K562 (cell line): Measurements from ENCODE around the gene RIPOR2. TPM values are rescaled to one million over a fixed set of nuclear protein-coding genes. Genes with fewer than 3 reads are reported as not detected.

ENCODE experiments used
- BACH1 ChIP-seq: fragments of 200-800 bp; sonication (Bioruptor generic); IDR thresholded peaks from 2 replicates; pipeline ENCODE4 v1.6.1; 2016; ENCODE audit warnings: missing genetic modification characterization, missing compliant biosample characterization
- CC2D1A ChIP-seq: fragments of 450-650 bp; IDR thresholded peaks from 2 replicates; pipeline ENCODE4 v1.6.1; 2017; ENCODE audit warnings: mild to moderate bottlenecking
- ELF1 ChIP-seq: fragments of 200-800 bp; sonication (Bioruptor generic); IDR thresholded peaks from 2 replicates; pipeline ENCODE4 v1.6.1; 2016; ENCODE audit warnings: missing genetic modification characterization, missing compliant biosample characterization
- ESRRA ChIP-seq: fragments of 450-650 bp; IDR thresholded peaks from 2 replicates; pipeline ENCODE4 v1.6.1; 2014; ENCODE audit warnings: low read depth, mild to moderate bottlenecking, moderate library complexity, borderline replicate concordance
- HNRNPH1 ChIP-seq: fragments of 200-400 bp; formaldehyde crosslinking; optimal IDR thresholded peaks from 2 replicates; pipeline ENCODE3; 2017; ENCODE audit warnings: low read depth, mild to moderate bottlenecking, low read length, moderate library complexity
- HNRNPL ChIP-seq: fragments of 200-400 bp; formaldehyde crosslinking; IDR thresholded peaks from 2 replicates; pipeline ENCODE4 v1.6.1; 2017; ENCODE audit warnings: low read depth, mild to moderate bottlenecking, low read length
- MAFF ChIP-seq: IDR thresholded peaks from 2 replicates; pipeline ENCODE4 v1.6.1; 2012; ENCODE audit warnings: low read length, improper control_type of control experiment
- MAFG ChIP-seq: fragments of 450-650 bp; conservative IDR thresholded peaks from 2 replicates; pipeline ENCODE4 v1.6.1; 2016; ENCODE audit warnings: missing genetic modification characterization, missing compliant biosample characterization
- MAFK ChIP-seq: IDR thresholded peaks from 2 replicates; pipeline ENCODE4 v1.6.1; 2011; ENCODE audit warnings: low read length, improper control_type of control experiment
- NFE2 ChIP-seq: IDR thresholded peaks from 2 replicates; pipeline ENCODE4 v1.6.1; 2014; ENCODE audit warnings: antibody characterized with exemption, low read depth
- NFIX ChIP-seq: fragments of 250-450 bp; sonication (Bioruptor Pico); IDR thresholded peaks from 2 replicates; pipeline ENCODE4 v1.4.0; 2020; ENCODE audit warnings: low read depth, mild to moderate bottlenecking, moderate library complexity
- PATZ1 ChIP-seq: fragments of 250-450 bp; sonication (Bioruptor Pico); IDR thresholded peaks from 2 replicates; pipeline ENCODE4 v1.5.0; 2020; ENCODE audit warnings: mild to moderate bottlenecking, borderline replicate concordance
- SAFB ChIP-seq: fragments of 200-400 bp; formaldehyde crosslinking; IDR thresholded peaks from 2 replicates; pipeline ENCODE4 v1.6.1; 2017; ENCODE audit warnings: low read depth, low read length, borderline replicate concordance
- SMARCA4 ChIP-seq: fragments of 450-650 bp; IDR thresholded peaks from 2 replicates; pipeline ENCODE4 v1.6.1; 2016
- SREBF1 ChIP-seq: fragments of 150-350 bp; IDR thresholded peaks from 2 replicates; pipeline ENCODE4 v1.6.1; 2014; ENCODE audit warnings: antibody characterized with exemption, low read depth, low read length, borderline replicate concordance
- TAF9B ChIP-seq: fragments of 450-650 bp; IDR thresholded peaks from 2 replicates; pipeline ENCODE4 v1.6.1; 2018; ENCODE audit warnings: mild to moderate bottlenecking; ENCODE audit not compliant: partially characterized antibody
- TBP ChIP-seq: optimal IDR thresholded peaks from 2 replicates; pipeline ENCODE3; 2011; ENCODE audit warnings: low read depth, low read length, improper control_type of control experiment
- ZFPM2 ChIP-seq: fragments of 250-450 bp; sonication (Bioruptor Pico); IDR thresholded peaks from 2 replicates; pipeline ENCODE4 v1.5.1; 2022; ENCODE audit warnings: mild to moderate bottlenecking
- ZNF253 ChIP-seq: fragments of 250-450 bp; sonication (Bioruptor Pico); conservative IDR thresholded peaks from 2 replicates; pipeline ENCODE4 v1.6.1; 2021; ENCODE audit warnings: mild to moderate bottlenecking
- ZNF316 ChIP-seq: fragments of 450-650 bp; IDR thresholded peaks from 2 replicates; pipeline ENCODE4 v1.6.1; 2016
- ZNF589 ChIP-seq: fragments of 200-800 bp; sonication (Bioruptor generic); IDR thresholded peaks from 2 replicates; pipeline ENCODE4 v1.6.1; 2016; ENCODE audit warnings: low read depth, missing genetic modification characterization, missing compliant biosample characterization
- polyA plus RNA-seq, 8 experiments: library from polyadenylated mRNA; depleted of rRNA in 4 of 8; stranded (reverse) in 5 of 8; unstranded in 3 of 8; fragments of >200 nt; fragmentation: Nextera tagmentation in 2 of 8; fragmentation: Illumina TruSeq in 1 of 8; extraction: Ambion mirVana in 2 of 8; extraction: Trizol in 1 of 8; gene quantifications; 2 replicates each; pipeline versions ENCODE4 v1.2.1 to v1.2.3, GENCODE V29; 2011 to 2014; ENCODE audit warnings: inconsistent platforms in 1 of 8, missing spikeins in 1 of 8
- total RNA-seq, 7 experiments: library from RNA; depleted of rRNA in 6 of 7; stranded (reverse); fragments of >200 nt in 6 of 7; fragmentation: Illumina TruSeq in 2 of 7; extraction: Trizol in 2 of 7; gene quantifications; 2 replicates each; pipeline versions ENCODE4 v1.2.1 to v1.2.3, GENCODE V29; 2011 to 2021; ENCODE audit warnings: low replicate concordance in 1 of 7
- TF ChIP-seq, protein P1 (sequence below): fragments of 250-450 bp; sonication (Bioruptor Pico); IDR thresholded peaks from 2 replicates; pipeline ENCODE4 v1.5.0; 2021; ENCODE audit warnings: mild to moderate bottlenecking, moderate library complexity

The RIPOR2 gene
- total and polyA plus RNA-seq, 9 of the 15 experiments (the other 6 are each of a cell fraction or from before 2014, with no cell fraction given): 0.04 to 1.0 (median 0.47) TPM; not detected in 2

GRCh38 chr6:24755279-24755678 is 180.5 kb downstream of the RIPOR2 start (continued):
- TF ChIP-seq ZFPM2 (CRISPR knock-in tag) (no peak), MAFF (peak; percentile 96), HNRNPH1 (no peak), ELF1 (tag) (no peak), TAF9B (no peak), MAFK (peak; percentile 92), NFE2 (peak; percentile 98), TBP (no peak), MAFG (tag) (peak; percentile 99), SMARCA4 (peak; percentile 62; the same call in 1 of the 2 replicates), SREBF1 (no peak), HNRNPL (no peak), SAFB (no peak), ZNF589 (CRISPR knock-in tag) (no peak), BACH1 (tag) (peak; percentile 95), PATZ1 (CRISPR knock-in tag) (no peak), ESRRA (no peak), NFIX (no peak), ZNF253 (no peak), CC2D1A (no peak), ZNF316 (peak; percentile 94)
- TF ChIP-seq, protein P1, sequence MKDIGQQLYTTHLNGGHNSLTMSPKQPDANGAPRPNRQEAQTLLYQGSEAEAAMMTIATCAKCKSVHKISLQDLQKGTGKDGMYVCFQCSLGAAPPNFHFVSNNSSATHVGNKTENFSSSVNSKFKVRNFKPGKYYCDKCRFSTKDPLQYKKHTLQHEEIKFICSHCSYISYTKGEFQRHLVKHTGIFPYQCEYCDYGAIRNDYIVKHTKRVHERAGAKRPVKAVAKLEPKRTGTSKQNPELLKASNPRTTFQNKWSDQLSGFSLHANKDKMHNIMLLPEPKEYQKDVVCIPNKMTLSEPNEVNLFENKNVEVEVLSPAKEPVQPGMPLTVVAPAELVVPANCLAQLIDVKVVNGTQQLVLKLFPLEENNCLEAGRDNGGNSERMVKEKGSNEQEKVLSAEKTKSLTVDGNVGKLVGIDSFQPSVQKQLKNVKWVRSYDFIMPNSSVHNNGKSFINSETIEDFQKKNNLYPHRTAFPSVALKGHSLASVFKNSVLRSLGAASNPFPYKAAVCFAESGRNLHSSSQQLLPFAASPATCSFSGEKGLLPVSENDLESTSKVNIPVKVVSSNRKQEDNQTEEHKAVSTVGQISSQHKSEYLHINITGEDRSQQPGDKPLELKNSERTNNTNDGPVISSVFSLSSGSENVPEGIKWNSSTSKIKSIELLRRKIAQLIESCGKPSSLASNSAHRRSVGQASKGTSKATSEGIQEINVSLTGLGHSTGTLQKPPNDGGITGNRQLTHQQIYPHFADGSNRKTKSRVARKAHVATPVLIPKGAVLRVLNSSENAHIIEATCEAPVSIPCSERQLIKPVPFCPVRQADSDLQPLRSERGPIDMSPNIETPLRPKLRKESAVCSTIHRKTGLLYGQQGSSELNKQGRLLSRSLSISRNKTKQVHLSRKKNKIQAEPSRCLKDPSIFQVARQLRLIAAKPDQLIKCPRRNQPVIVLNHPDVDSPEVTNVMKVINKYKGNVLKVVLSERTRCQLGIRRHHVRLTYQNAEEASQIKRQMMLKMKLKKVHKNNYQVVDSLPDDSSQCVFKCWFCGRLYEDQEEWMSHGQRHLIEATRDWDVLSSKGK (CRISPR knock-in tag): no peak
